ENCODE measurements around the gene FANCL. TPM values are rescaled to one million over a fixed set of nuclear protein-coding genes. Genes with fewer than 3 reads are reported as not detected.
A peak's percentile ranks its signal among the peaks of the same experiment; 100 is the strongest.
"Not testable (repeated sequence)": the region's sequence is repeated elsewhere in the genome, so short reads cannot be mapped to it uniquely, and the experiment has no call there.

FANCL gene
- total and polyA plus RNA-seq, 12 donors = 7.4 to 19.2 (median 11.9) TPM

- no peak for DNase-seq
- Histone ChIP-seq H3K27ac (no peak overlapping the region), H3K9me3 (peaks cover 0 to 7% (median 0%) of the 10 kb centered on the region in 11 donors), H3K4me1 (no peaks in the 10 kb centered on the region), H3K36me3 (peaks cover 0 to 32% (median 0%) of the 10 kb centered on the region in 9 donors), H3K4me3 (no peak overlapping the region), H3K27me3 (no peaks in the 10 kb centered on the region)
- ATAC-seq = no peak
- TF ChIP-seq, protein P1, sequence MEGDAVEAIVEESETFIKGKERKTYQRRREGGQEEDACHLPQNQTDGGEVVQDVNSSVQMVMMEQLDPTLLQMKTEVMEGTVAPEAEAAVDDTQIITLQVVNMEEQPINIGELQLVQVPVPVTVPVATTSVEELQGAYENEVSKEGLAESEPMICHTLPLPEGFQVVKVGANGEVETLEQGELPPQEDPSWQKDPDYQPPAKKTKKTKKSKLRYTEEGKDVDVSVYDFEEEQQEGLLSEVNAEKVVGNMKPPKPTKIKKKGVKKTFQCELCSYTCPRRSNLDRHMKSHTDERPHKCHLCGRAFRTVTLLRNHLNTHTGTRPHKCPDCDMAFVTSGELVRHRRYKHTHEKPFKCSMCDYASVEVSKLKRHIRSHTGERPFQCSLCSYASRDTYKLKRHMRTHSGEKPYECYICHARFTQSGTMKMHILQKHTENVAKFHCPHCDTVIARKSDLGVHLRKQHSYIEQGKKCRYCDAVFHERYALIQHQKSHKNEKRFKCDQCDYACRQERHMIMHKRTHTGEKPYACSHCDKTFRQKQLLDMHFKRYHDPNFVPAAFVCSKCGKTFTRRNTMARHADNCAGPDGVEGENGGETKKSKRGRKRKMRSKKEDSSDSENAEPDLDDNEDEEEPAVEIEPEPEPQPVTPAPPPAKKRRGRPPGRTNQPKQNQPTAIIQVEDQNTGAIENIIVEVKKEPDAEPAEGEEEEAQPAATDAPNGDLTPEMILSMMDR (IDR thresholded peaks at IDR 0.05) = no peak
- intact Hi-C loops (cut with DNase I) = no loop called here
- WGBS, 2 donors = 95 to 98% methylated on average over 3 of the region's 3 CpGs
Observed at GRCh38 chr2:58122540-58122939, 118.6 kb downstream of the FANCL start.

DNA sequence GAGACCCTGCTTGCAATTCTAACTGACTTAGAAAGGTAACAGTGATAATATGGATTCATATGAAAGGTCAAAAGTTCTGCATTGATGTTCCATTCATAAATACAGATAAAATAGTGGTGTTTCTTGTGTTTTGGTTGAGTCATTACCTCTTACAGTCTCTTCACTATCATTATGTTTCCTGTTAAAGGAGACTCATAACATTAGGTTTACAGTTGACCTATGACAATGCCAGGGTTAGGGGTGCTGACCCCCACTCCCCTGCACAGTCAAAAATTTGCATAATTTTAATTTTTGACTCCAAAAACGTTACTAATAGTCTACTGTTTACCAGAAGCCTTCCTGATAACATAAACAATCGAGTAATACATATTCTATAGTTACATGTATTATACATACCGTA is 119.1 kb downstream of the FANCL start:
- Histone ChIP-seq H3K36me3 (peaks cover 0 to 32% (median 0%) of the 10 kb centered on the region in 9 donors), H3K9me3 (peaks cover 0 to 7% (median 0%) of the 10 kb centered on the region in 11 donors), H3K4me1 (no peaks in the 10 kb centered on the region), H3K27me3 (no peaks in the 10 kb centered on the region), H3K4me3 (no peak overlapping the region), H3K27ac (no peak overlapping the region)
- no peak for DNase-seq
- intact Hi-C loops (cut with DNase I) = no loop called here
- TF ChIP-seq, protein P1 (IDR thresholded peaks at IDR 0.05) = no peak
- no peak for ATAC-seq
- 86 to 91% methylated on average over 3 of the region's 3 CpGs for WGBS, 2 donors

- 95 to 98% methylated on average over 5 of the region's 5 CpGs for WGBS, 2 donors
- peaks cover 0 to 7% (median 0%) of the 10 kb centered on the region in 11 donors for H3K9me3 ChIP-seq
- no peak overlapping the region for H3K27ac ChIP-seq
- TF ChIP-seq, protein P1 (IDR thresholded peaks at IDR 0.05) = no peak
- H3K4me1 ChIP-seq = no peaks in the 10 kb centered on the region
- ATAC-seq (no peak), DNase-seq (no peak)
- H3K4me3 ChIP-seq = no peak overlapping the region
- intact Hi-C loops (cut with DNase I) = no loop called here
- H3K27me3 ChIP-seq = no peaks in the 10 kb centered on the region
- H3K36me3 ChIP-seq = peaks cover 0 to 32% (median 0%) of the 10 kb centered on the region in 9 donors
Observed at GRCh38 chr2:58120626-58121229, 120.4 kb downstream of the FANCL start.

GRCh38 chr2:58113563-58113962 is 127.6 kb downstream of the FANCL start:
- Histone ChIP-seq H3K4me1 (peaks cover 0 to 25% (median 0%) of the 10 kb centered on the region in 9 donors), H3K27ac (peak overlapping the region in 1 of 10 donors; percentile 82)
- H3K4me3 ChIP-seq; intact Hi-C loops (cut with DNase I); ATAC-seq; H3K27me3 ChIP-seq; H3K9me3 ChIP-seq; DNase-seq; H3K36me3 ChIP-seq: not testable (repeated sequence)
- WGBS, 2 donors = 90 to 94% methylated on average over 9 of the region's 9 CpGs

DNA sequence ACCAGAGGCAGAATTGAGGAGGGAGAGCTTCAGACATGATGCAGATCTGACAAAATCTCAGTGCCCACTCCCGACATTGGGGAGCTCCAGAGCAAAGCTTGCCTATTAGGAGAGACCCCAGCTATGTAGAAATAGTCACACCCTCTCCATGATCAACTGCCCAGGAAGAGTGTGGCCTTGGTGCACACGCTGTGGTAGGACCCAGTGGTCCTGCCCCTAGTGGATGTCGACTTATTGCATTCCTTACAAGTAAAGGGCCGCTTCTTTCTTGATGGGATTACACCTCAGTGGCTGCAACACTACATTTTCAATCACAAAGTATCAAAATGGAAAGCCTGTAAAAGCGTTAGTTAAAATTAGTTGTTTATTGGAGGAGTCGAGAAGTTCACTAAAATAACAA is 130.4 kb downstream of the FANCL start:
- peaks cover 0 to 48% (median 0%) of the 10 kb centered on the region in 9 donors for H3K4me1 ChIP-seq
- H3K27me3 ChIP-seq = no peaks in the 10 kb centered on the region
- ATAC-seq (no peak), DNase-seq (no peak)
- no peaks in the 10 kb centered on the region for H3K9me3 ChIP-seq
- H3K4me3 ChIP-seq = no peak overlapping the region
- 95 to 98% methylated on average over 6 of the region's 6 CpGs for WGBS, 2 donors
- H3K36me3 ChIP-seq = no peaks in the 10 kb centered on the region
- no peak overlapping the region for H3K27ac ChIP-seq
- TF ChIP-seq, protein P1 (IDR thresholded peaks at IDR 0.05) = no peak
- intact Hi-C loops (cut with DNase I) = no loop called here
